ENCODE measurements around the gene IER2. TPM values are rescaled to one million over a fixed set of nuclear protein-coding genes. Genes with fewer than 3 reads are reported as not detected.

IER2 gene
- total and polyA plus RNA-seq, 12 donors = 7.4 to 121 (median 61.8) TPM

GRCh38 chr19:13101590-13102415 is 48.4 kb upstream of the IER2 start:
- Histone ChIP-seq H3K4me3 (peak overlapping the region in 2 of 4 donors; percentile 27 to 53), H3K27ac (peak overlapping the region in 4 of 5 donors; percentile 51 to 93 (median 62)), H3K27me3 (peaks cover 4% of the 10 kb centered on the region), H3K4me1 (replicated peaks in 1 of 2) (peaks cover 19 to 31% of the 10 kb centered on the region in 2 donors), H3K36me3 (replicated peaks in 1 of 2) (no peaks in the 10 kb centered on the region), H3K9me3 (replicated peaks in 1 of 3) (no peaks in the 10 kb centered on the region)
- WGBS, 4 donors = 54 to 88% (median 77%) methylated on average over 5 to 7 of the region's 7 CpGs
- no peak for DNase-seq
- TF ChIP-seq POLR2A (IDR thresholded peaks at IDR 0.05) = no peak
- TF ChIP-seq CTCF (IDR thresholded peaks at IDR 0.05) = peak in 1 of 6 experiments; percentile 3
- intact Hi-C loops (cut with DNase I) = no loop called here

GRCh38 chr19:13102416-13102665 is 47.9 kb upstream of the IER2 start:
- DNase-seq = no peak
- Histone ChIP-seq H3K4me3 (peak overlapping the region in 2 of 4 donors; percentile 27 to 53), H3K4me1 (replicated peaks in 1 of 2) (peaks cover 19 to 25% of the 10 kb centered on the region in 2 donors), H3K36me3 (replicated peaks in 1 of 2) (peaks cover 0 to 4% of the 10 kb centered on the region in 2 donors), H3K27me3 (peaks cover 2% of the 10 kb centered on the region), H3K27ac (peak overlapping the region in 4 of 5 donors; percentile 51 to 93 (median 62)), H3K9me3 (replicated peaks in 1 of 3) (no peaks in the 10 kb centered on the region)
- intact Hi-C loops (cut with DNase I) = no loop called here
- TF ChIP-seq CTCF (IDR thresholded peaks at IDR 0.05) (no peak), POLR2A (IDR thresholded peaks at IDR 0.05) (peak in 1 of 2 donors; percentile 25)
- WGBS, 4 donors = 9 to 17% (median 10%) methylated on average over 7 of the region's 7 CpGs; no CpG with 5 or more reads in 1 of the 4 donors

GRCh38 chr19:13102666-13103580 is 47.3 kb upstream of the IER2 start, which contains the start of gene LYL1:
TSS of gene LYL1 (minus strand) at chr19:13102858. CDS start at chr19:13101171, 1,687 bp downstream.
- H3K4me1 ChIP-seq (replicated peaks in 1 of 2) = peaks cover 17 to 24% of the 10 kb centered on the region in 2 donors
- 1 to 9% (median 5%) methylated on average over 5 to 47 of the region's 47 CpGs for WGBS, 4 donors
- peak; percentile 68 to 84 (median 78) for DNase-seq
- peak within 1 kb of the TSS in 4 of 5 donors; percentile 51 to 93 (median 62) for H3K27ac ChIP-seq
- TF ChIP-seq POLR2A (IDR thresholded peaks at IDR 0.05) = peak in 1 of 2 donors; percentile 2
- peak in 1 of 6 experiments; percentile 5 for TF ChIP-seq CTCF (IDR thresholded peaks at IDR 0.05)
- no peaks in the 10 kb centered on the region for H3K9me3 ChIP-seq (replicated peaks in 1 of 3)
- H3K4me3 ChIP-seq = peak within 1 kb of the TSS in 2 of 4 donors; percentile 27 to 53
- intact Hi-C loops (cut with DNase I) = no loop called here
- H3K36me3 ChIP-seq (replicated peaks in 1 of 2) = peaks cover 0 to 7% of the 10 kb centered on the region in 2 donors
- no peaks in the 10 kb centered on the region for H3K27me3 ChIP-seq

Data from adrenal gland (tissue), 12 donors.